Left ventricle myocardium inferior (tissue), 1 donor: ENCODE measurements around the gene SLC27A5. TPM values are rescaled to one million over a fixed set of nuclear protein-coding genes. Genes with fewer than 3 reads are reported as not detected.

Experiments used
- DNase-seq: peaks from one replicate; pipeline ENCODE4 v3.0.0-alpha.2; 2020
- H3K27ac ChIP-seq: fragments of 200-600 bp; replicated peaks from 2 replicates; pipeline ENCODE4 v1.8.0; 2021
- H3K27me3 ChIP-seq: fragments of 200-600 bp; 2 replicates; pipeline ENCODE4 v1.8.0; 2021; ENCODE audit warnings: low read depth
- H3K36me3 ChIP-seq: fragments of 200-600 bp; 2 replicates; pipeline ENCODE4 v1.8.0; 2021
- H3K4me1 ChIP-seq: fragments of 200-600 bp; 2 replicates; pipeline ENCODE4 v1.8.0; 2021
- H3K4me3 ChIP-seq: fragments of 200-600 bp; 2 replicates; pipeline ENCODE4 v1.8.0; 2021; ENCODE audit warnings: mild to moderate bottlenecking, moderate library complexity
- H3K9me3 ChIP-seq: fragments of 200-600 bp; replicated peaks from 2 replicates; pipeline ENCODE4 v1.8.0; 2021
- intact Hi-C: fragments of 100-400 bp; cut with micrococcal nuclease; formaldehyde crosslinking; loops from one replicate; pipeline ENCODE4 v1.11.0; 2022
- total RNA-seq: library from RNA; stranded (reverse); fragmentation: NEBNext Ultra II Directional; extraction: Animal tissue kit (Norgen Biotek cat#: 25700); gene quantifications from one replicate; pipeline ENCODE4 v1.2.1, GENCODE V29; 2021
- TF ChIP-seq, protein P1 (sequence below): fragments of 200-600 bp; IDR thresholded peaks from 2 replicates; pipeline ENCODE4 v1.8.0; 2021; ENCODE audit warnings: antibody characterized with exemption, mild to moderate bottlenecking, borderline replicate concordance
- donor health status: DM: no; HTN: yes; CAD: no; lungs with severe emphysema.

The SLC27A5 gene
- total RNA-seq, 1 donor from 2014 or later: 4.1 TPM

DNA sequence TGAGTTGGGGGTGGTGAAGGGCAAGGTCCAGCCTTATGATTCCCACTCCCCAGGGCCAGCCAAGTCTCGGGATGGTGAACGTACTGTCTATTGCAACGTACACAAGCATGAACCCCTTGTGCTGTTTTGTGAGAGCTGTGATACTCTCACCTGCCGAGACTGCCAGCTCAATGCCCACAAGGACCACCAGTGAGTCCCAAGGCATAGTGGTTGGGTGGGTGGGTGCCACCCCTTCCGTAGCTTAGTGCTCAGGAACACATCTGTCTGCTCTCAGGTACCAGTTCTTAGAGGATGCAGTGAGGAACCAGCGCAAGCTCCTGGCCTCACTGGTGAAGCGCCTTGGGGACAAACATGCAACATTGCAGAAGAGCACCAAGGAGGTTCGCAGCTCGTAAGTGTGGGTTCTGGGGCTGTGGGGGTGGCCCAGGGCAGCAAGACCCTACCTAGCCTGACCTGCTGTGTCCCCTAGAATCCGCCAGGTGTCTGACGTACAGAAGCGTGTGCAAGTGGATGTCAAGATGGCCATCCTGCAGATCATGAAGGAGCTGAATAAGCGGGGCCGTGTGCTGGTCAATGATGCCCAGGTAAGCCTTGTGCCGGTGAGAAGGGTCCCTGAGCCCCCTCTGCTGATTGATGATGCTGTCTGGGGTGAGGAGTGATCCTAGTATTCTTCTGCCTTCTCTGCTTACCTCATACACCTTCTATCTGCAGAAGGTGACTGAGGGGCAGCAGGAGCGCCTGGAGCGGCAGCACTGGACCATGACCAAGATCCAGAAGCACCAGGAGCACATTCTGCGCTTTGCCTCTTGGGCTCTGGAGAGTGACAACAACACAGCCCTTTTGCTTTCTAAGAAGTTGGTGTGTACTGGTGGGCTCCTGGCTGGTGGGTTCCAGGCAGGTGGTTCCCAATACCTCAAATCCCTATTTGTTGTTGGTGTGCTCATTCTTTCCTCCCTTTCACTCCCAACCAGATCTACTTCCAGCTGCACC is 35.8 kb upstream of the SLC27A5 start:
- TF ChIP-seq, protein P1, sequence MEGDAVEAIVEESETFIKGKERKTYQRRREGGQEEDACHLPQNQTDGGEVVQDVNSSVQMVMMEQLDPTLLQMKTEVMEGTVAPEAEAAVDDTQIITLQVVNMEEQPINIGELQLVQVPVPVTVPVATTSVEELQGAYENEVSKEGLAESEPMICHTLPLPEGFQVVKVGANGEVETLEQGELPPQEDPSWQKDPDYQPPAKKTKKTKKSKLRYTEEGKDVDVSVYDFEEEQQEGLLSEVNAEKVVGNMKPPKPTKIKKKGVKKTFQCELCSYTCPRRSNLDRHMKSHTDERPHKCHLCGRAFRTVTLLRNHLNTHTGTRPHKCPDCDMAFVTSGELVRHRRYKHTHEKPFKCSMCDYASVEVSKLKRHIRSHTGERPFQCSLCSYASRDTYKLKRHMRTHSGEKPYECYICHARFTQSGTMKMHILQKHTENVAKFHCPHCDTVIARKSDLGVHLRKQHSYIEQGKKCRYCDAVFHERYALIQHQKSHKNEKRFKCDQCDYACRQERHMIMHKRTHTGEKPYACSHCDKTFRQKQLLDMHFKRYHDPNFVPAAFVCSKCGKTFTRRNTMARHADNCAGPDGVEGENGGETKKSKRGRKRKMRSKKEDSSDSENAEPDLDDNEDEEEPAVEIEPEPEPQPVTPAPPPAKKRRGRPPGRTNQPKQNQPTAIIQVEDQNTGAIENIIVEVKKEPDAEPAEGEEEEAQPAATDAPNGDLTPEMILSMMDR: no peak
- H3K4me1 ChIP-seq: peaks cover 40% of the 10 kb centered on the region
- intact Hi-C loops: no loop called here
- no peak for DNase-seq
- no peaks in the 10 kb centered on the region for H3K9me3 ChIP-seq
- H3K27me3 ChIP-seq: no peaks in the 10 kb centered on the region
- H3K27ac ChIP-seq: no peak overlapping the region
- no peak overlapping the region for H3K4me3 ChIP-seq
- H3K36me3 ChIP-seq: peaks cover 71% of the 10 kb centered on the region

DNA sequence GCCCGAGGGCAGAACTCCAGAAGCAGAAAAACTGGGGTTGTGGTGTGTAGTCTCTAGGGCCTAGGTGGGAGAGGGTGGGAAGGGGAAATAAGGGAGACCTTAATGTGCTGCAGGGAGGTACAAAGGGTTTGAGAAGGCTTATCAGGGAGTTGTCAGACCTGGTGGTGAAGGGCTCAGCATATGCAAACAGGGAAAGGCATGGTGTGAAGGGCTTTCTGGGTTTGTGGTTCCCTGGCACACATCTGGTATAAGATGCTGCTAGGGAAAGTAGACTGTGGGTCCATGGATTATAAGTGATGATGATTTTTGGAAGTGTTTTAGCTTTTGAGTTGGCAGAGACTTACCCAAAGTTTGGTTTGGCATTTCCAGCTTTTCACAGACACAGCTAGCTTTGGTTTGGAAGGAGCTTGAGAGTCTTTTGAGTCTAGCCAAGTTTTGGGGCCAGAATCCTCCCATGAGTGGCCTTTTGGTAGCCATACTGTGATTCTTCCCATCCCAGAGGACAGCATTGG is 34.3 kb upstream of the SLC27A5 start:
- peak overlapping the region; percentile 81 for H3K4me3 ChIP-seq
- H3K9me3 ChIP-seq: no peaks in the 10 kb centered on the region
- no peaks in the 10 kb centered on the region for H3K27me3 ChIP-seq
- peaks cover 55% of the 10 kb centered on the region for H3K36me3 ChIP-seq
- no peak for DNase-seq
- intact Hi-C loops: no loop called here
- peak overlapping the region; percentile 97 for H3K27ac ChIP-seq
- TF ChIP-seq, protein P1: no peak
- H3K4me1 ChIP-seq: peaks cover 37% of the 10 kb centered on the region

DNA sequence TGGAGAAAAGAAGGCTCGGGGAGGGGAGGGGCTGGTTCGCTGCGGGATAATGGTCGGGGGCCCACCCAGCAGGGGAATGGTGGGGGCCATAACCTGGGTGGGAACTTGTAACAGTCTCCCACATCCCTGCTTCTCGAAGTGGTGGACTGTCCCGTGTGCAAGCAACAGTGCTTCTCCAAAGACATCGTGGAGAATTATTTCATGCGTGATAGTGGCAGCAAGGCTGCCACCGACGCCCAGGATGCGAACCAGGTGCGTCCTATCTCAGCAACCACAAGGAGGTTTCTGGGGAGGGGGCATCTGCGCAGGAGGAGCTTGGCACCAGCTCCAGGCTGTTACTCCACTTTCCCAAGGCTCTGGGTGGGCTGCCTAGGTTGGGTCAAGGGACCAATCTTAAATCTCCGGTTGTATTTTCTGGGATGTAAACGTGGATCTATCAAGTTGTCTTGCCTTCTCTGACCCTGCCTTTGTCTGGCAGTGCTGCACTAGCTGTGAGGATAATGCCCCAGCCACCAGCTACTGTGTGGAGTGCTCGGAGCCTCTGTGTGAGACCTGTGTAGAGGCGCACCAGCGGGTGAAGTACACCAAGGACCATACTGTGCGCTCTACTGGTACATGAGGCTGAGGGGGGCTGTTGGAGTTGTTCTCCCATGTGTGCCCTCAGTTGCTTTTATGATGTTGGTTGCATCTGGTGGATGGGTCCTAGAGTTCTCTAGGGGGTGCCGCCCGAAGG is 33.7 kb upstream of the SLC27A5 start:
- no peak for DNase-seq
- intact Hi-C loops: no loop called here
- Histone ChIP-seq H3K36me3 (peaks cover 49% of the 10 kb centered on the region), H3K4me1 (peaks cover 37% of the 10 kb centered on the region), H3K27me3 (no peaks in the 10 kb centered on the region), H3K4me3 (peak overlapping the region; percentile 81), H3K9me3 (no peaks in the 10 kb centered on the region), H3K27ac (peak overlapping the region; percentile 97)
- TF ChIP-seq, protein P1: no peak

DNA sequence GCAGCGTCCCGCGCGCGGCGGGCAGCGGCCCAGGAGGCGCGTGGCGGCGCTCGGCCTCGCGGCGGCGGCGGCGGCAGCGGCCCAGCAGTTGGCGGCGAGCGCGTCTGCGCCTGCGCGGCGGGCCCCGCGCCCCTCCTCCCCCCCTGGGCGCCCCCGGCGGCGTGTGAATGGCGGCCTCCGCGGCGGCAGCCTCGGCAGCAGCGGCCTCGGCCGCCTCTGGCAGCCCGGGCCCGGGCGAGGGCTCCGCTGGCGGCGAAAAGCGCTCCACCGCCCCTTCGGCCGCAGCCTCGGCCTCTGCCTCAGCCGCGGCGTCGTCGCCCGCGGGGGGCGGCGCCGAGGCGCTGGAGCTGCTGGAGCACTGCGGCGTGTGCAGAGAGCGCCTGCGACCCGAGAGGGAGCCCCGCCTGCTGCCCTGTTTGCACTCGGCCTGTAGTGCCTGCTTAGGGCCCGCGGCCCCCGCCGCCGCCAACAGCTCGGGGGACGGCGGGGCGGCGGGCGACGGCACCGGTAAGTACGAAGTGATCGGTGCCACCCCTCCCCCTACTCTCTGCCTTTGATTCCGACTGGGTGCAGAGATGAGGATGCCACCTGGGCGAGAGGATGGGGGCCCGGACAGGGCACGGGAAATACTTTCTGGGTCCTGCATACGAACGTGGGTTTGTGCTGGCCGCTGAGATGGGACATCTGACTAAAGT is 32.9 kb upstream of the SLC27A5 start:
- no peak for DNase-seq
- intact Hi-C loops: no loop called here
- H3K27ac ChIP-seq: peak overlapping the region; percentile 97
- no peaks in the 10 kb centered on the region for H3K9me3 ChIP-seq
- TF ChIP-seq, protein P1: no peak
- H3K36me3 ChIP-seq: peaks cover 42% of the 10 kb centered on the region
- H3K4me3 ChIP-seq: peak overlapping the region; percentile 81
- no peaks in the 10 kb centered on the region for H3K27me3 ChIP-seq
- peaks cover 37% of the 10 kb centered on the region for H3K4me1 ChIP-seq
